ENCODE data around the gene ZNF469.

GRCh38 chr16:88394426-88394825, 11.7 kb downstream of the ZNF469 start:
- TF ChIP-seq EZH2 (IDR thresholded peaks at IDR 0.05) (no peak), POLR2AphosphoS5 (IDR thresholded peaks at IDR 0.05; ENCODE audit: borderline replicate concordance, low read depth, low read length) (no peak), FOXP2 (optimal IDR thresholded peaks at IDR 0.05; ENCODE audit: control extremely low read depth, extremely low read length, insufficient read depth) (no peak)

Data from SK-N-MC (cell line).